HG03460 (cell line): Measurements from ENCODE around the gene EMILIN2.
"Not testable (repeated sequence)": the region's sequence is repeated elsewhere in the genome, so short reads cannot be mapped to it uniquely, and the experiment has no call there.

Experiments used
- ATAC-seq: cut with Tn5 transposase; IDR thresholded peaks from one replicate; pipeline ENCODE4 v1.9.1; 2021; ENCODE audit not compliant: unreplicated experiment

Gene EMILIN2

GRCh38 chr18:2846636-2847316 lies at the start of gene EMILIN2:
EMILIN2 (plus strand) TSS chr18:2847006; CDS start chr18:2847189, 183 bp downstream.
- ATAC-seq, result no peak

GRCh38 chr18:2797951-2798350 lies 48.9 kb upstream of the EMILIN2 start:
- peak; percentile 82 for ATAC-seq

DNA sequence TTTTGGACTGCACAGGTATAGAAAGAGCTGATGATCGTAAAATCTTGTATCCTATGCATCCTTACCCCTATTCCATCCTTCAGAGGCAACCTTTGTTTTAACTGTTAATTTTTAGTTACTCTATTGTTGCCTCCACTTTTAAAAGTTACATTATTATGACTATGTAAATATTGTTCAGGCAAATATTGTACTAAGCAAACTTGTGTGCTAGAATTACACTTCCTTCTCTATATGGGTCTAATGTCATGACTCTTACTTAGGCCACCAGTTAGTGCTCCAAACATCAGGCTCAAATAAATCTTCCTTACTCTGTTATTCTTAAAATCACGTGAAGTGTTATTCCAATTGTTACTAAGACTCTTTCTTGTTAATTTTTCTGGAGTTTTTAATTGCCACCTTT lies 47.4 kb upstream of the EMILIN2 start:
- ATAC-seq, result no peak

GRCh38 chr18:2805970-2806943 lies 40.5 kb upstream of the EMILIN2 start:
- no peak for ATAC-seq

DNA sequence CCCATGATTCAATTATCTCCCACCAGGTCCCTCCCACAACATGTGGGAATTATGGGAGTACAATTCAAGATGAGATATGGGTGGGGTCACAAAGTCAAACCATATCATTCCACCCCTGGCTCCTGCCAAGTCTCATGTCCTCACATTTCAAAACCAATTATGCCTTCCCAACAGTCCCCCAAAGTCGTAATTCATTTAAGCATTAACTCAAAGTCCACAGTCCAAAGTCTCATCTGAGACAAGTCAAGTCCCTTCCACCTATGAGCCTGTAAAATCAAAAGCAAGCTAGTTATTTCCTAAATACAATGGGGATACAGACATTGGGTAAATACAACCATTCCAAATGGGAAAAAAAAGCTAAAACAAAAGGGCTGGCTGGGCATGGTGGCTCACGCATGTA lies 38.2 kb upstream of the EMILIN2 start:
- ATAC-seq, result not testable (repeated sequence)

DNA sequence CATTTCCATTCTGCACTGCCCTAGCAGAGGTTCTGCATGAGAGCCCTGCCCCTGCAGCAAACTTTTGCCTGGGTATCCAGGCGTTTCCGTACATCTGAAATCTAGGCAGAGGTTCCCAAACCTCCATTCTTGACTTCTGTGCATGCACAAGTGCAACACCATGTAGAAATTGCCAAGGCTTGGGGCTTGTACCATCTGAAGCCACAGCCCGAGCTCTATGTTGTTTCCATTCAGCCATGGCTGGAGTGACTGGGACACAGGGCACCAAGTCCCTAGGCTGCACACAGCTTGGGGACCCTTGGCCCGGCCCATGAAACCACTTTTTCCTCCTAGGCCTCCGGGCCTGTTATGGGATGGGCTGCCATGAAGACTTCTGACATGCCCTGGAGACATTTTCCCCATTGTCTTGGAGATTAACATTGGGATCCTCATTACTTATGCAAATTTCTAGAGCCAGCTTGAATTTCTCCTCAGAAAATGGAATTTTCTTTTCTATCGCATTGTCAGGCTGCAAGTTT lies 37.1 kb upstream of the EMILIN2 start:
- ATAC-seq, result not testable (repeated sequence)

- no peak for ATAC-seq
Observed at GRCh38 chr18:2811416-2811815, 35.4 kb upstream of the EMILIN2 start.

GRCh38 chr18:2814928-2815327 lies 31.9 kb upstream of the EMILIN2 start:
- no peak for ATAC-seq

DNA sequence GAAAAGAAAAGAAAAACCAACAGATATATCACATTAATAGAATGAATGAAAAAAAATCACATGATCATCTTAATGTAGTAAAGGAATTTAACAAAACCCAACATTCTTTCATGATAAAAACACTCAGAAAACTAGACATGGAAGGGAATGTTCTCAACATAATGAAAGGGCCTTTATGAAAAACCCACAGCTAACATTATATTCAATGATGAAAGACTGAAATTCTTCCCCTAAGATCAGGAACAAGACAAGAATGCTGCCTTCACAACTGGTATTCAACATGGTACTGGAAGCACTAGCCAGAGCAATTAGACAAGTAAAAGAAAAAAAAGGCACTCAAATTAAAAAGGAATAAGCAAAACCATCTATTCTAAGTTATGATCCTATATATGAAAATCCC lies 28.5 kb upstream of the EMILIN2 start:
- ATAC-seq, result no peak

- no peak for ATAC-seq
Observed at GRCh38 chr18:2821695-2822094, 25.1 kb upstream of the EMILIN2 start.

GRCh38 chr18:2822213-2822921 lies 24.4 kb upstream of the EMILIN2 start:
- ATAC-seq, result no peak

DNA sequence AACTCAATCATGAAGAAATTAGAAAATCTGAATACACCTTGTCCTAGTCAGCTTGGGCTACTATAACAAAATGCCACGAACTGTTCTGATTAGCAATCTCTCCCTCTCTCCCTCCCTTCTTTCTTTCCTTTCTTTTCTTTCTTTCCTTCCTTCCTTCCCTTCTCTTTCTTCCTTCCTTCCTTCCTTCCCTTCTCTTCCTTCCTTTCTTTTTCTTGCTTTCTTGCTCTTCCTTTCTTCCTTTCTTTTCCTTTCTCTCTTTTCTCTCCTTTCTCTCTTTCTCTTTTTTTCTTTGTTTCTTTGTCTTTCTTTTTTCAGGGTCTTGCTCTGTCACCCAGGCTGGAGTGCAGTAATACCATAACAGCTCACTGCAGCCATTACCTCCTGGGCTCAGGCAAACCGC lies 23.6 kb upstream of the EMILIN2 start:
- ATAC-seq, result no peak

GRCh38 chr18:2823966-2824365 lies 22.8 kb upstream of the EMILIN2 start:
- no peak for ATAC-seq

- no peak for ATAC-seq
Observed at GRCh38 chr18:2824865-2825264, 21.9 kb upstream of the EMILIN2 start.

DNA sequence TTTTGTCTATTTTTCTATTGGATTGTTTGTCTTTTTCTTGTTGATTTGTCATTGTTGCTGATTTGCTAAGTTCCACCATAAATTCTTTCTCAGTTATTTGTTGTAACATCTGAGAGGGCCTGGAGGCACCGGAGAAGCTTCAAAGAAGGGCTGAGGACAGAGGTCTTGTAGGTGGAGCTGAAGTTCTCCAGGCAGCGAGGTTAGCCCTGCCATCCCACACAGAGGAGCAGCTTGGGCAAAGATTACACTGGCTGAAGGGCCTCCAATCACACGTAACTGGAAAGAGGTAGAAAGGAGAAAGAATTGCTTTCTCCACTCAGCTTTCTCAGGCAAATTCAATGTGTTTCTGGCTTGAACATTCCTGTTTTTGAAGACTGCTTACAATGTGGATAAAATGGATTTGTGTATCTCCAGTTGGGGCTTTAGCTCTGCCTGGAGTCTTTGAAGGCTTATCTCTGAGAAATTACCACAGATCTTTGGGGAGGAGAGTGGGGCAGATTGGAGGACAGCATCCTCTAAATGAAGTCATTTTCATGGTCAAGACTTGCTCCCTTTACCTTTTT lies 21.1 kb upstream of the EMILIN2 start:
- no peak for ATAC-seq

- ATAC-seq, result no peak
Observed at GRCh38 chr18:2826581-2826980, 20.2 kb upstream of the EMILIN2 start.

- ATAC-seq, result no peak
Observed at GRCh38 chr18:2827061-2827460, 19.7 kb upstream of the EMILIN2 start.

DNA sequence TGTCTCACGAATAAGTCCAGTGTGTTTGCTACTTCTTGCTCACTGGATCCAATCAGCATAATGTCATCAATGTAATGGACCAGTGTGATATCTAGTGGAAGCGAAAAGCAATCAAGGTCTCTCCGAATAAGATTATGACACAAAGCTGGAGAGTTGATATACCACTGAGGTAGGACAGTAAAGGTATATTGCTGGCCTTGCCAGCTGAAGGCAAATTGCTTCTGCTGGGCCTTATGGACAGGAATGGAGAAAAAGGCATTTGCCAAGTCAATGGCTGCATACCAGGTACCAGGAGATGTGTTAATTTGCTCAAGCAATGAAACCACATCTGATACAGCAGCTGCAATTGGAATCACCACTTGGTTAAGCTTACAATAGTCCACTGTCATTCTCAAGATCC lies 10.7 kb upstream of the EMILIN2 start:
- ATAC-seq, result not testable (repeated sequence)

DNA sequence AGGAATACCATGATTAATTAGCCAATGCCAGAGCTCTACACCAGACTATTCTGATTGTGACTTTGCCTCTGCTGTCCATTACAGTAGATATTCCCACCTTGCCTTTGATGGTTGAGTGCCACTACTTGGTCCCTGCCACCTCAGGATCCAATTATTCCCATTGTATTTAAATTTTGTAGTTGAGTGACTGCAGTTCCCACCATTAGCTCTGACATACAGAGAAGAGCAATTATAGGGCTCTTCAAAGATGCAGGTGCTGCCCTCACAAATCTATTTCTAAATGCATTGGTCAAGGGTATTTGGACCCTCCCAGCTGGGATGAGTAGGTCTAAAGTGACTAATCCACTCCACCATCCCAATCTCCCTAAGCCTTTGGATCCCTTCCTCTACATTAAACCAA lies 9.5 kb upstream of the EMILIN2 start:
- not testable (repeated sequence) for ATAC-seq

- ATAC-seq, result no peak
Observed at GRCh38 chr18:2839202-2839601, 7.6 kb upstream of the EMILIN2 start.

- no peak for ATAC-seq
Observed at GRCh38 chr18:2840521-2840920, 6.3 kb upstream of the EMILIN2 start.
